ENCODE results near the gene POC1A. TPM values are rescaled to one million over a fixed set of nuclear protein-coding genes. Genes with fewer than 3 reads are reported as not detected.

The POC1A gene
- total RNA-seq, 1 experiment from 2014 or later = 35.0 TPM

DNA sequence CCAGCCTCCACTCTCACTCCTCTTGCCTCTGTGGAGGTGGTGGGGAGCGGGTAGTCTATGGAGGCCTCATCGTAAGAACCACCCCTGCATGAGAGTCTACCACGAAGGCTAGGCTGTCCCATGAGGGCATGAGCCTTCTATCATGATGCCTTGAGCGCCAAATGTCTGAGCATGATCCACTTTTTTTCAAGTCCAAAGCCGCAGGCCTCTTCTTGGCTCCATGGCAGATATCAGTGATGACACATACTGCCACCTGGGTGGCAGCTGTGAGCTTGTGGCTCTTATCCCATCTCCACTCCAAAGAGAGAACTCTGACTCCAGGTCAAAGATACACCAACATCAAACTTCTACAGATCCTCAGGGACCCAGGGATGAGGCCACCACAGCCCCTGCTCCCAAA lies 13.5 kb downstream of the POC1A start:
- H3K4me1 ChIP-seq (replicated peaks; ENCODE audit: insufficient read depth) = no peaks in the 10 kb centered on the region
- no peaks in the 10 kb centered on the region for H3K27me3 ChIP-seq (ENCODE audit: insufficient read depth, low read depth)
- CTCF ChIA-PET = no interaction called here
- no peak overlapping the region for H2AFZ ChIP-seq
- H3K36me3 ChIP-seq (ENCODE audit: low read depth) = no peaks in the 10 kb centered on the region
- no peak overlapping the region for H3K4me3 ChIP-seq
- no peaks in the 10 kb centered on the region for H3F3A ChIP-seq (ENCODE audit: insufficient read depth, low read depth)
- no peak overlapping the region for H3K4me2 ChIP-seq
- TF ChIP-seq, protein P1, sequence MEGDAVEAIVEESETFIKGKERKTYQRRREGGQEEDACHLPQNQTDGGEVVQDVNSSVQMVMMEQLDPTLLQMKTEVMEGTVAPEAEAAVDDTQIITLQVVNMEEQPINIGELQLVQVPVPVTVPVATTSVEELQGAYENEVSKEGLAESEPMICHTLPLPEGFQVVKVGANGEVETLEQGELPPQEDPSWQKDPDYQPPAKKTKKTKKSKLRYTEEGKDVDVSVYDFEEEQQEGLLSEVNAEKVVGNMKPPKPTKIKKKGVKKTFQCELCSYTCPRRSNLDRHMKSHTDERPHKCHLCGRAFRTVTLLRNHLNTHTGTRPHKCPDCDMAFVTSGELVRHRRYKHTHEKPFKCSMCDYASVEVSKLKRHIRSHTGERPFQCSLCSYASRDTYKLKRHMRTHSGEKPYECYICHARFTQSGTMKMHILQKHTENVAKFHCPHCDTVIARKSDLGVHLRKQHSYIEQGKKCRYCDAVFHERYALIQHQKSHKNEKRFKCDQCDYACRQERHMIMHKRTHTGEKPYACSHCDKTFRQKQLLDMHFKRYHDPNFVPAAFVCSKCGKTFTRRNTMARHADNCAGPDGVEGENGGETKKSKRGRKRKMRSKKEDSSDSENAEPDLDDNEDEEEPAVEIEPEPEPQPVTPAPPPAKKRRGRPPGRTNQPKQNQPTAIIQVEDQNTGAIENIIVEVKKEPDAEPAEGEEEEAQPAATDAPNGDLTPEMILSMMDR (conservative IDR thresholded peaks at IDR 0.05) = no peak
- no peak for TF ChIP-seq EZH2 (IDR thresholded peaks at IDR 0.05; ENCODE audit: low read depth)
- H3K27ac ChIP-seq = no peak overlapping the region
- no peaks in the 10 kb centered on the region for H3K9me2 ChIP-seq (ENCODE audit: insufficient read depth)
- intact Hi-C loops (cut with micrococcal nuclease; ENCODE audit: unreplicated experiment) = no loop called here
- no peaks in the 10 kb centered on the region for H4K20me1 ChIP-seq (ENCODE audit: insufficient read depth)
- no peaks in the 10 kb centered on the region for H3K9me3 ChIP-seq (ENCODE audit: insufficient read depth, low read depth)
- POLR2A ChIA-PET (ENCODE audit: unreplicated experiment) = interaction anchor here (0.6 kb wide), 1 partner anchor 134 kb away, joined by 7 read pairs; no protein-coding TSS in a partner anchor
- no peak for DNase-seq
- no peaks in the 10 kb centered on the region for H3K79me2 ChIP-seq (ENCODE audit: low read depth)
- no TSS peak for BruUV-seq (replicated peaks)

DNA sequence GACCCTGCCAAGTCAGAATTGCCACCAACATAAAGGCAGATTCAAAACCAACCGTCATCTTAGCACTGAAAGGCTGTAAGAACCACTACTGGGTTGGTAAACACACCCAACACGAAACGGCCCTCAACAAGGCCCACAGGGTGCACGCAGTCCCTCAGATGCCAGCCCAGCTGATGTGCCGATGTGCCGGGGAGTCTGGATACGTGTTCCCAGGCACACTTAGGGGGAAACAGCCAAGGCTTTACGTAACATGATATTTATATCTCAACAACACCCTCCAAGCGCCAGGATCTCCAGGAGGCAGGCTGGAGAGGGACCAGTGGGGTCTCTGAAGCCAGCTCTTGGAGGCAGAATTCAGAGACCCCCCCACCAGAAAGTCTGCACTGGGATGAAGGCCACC lies 14.2 kb downstream of the POC1A start:
- Histone ChIP-seq H3K9me3 (ENCODE audit: insufficient read depth, low read depth) (no peaks in the 10 kb centered on the region), H3K36me3 (ENCODE audit: low read depth) (no peaks in the 10 kb centered on the region), H3K27me3 (ENCODE audit: insufficient read depth, low read depth) (no peaks in the 10 kb centered on the region), H3K9me2 (ENCODE audit: insufficient read depth) (no peaks in the 10 kb centered on the region), H2AFZ (no peak overlapping the region), H4K20me1 (ENCODE audit: insufficient read depth) (no peaks in the 10 kb centered on the region), H3K27ac (no peak overlapping the region), H3K4me1 (replicated peaks; ENCODE audit: insufficient read depth) (no peaks in the 10 kb centered on the region), H3F3A (ENCODE audit: insufficient read depth, low read depth) (no peaks in the 10 kb centered on the region), H3K4me3 (no peak overlapping the region), H3K4me2 (no peak overlapping the region), H3K79me2 (ENCODE audit: low read depth) (no peaks in the 10 kb centered on the region)
- no peak for DNase-seq
- CTCF ChIA-PET = no interaction called here
- TF ChIP-seq EZH2 (IDR thresholded peaks at IDR 0.05; ENCODE audit: low read depth) = no peak
- TF ChIP-seq, protein P1 (conservative IDR thresholded peaks at IDR 0.05) = no peak
- intact Hi-C loops (cut with micrococcal nuclease; ENCODE audit: unreplicated experiment) = no loop called here
- BruUV-seq (replicated peaks) = no TSS peak
- POLR2A ChIA-PET (ENCODE audit: unreplicated experiment) = no interaction called here

- Histone ChIP-seq H3K9me3 (ENCODE audit: insufficient read depth, low read depth) (no peaks in the 10 kb centered on the region), H3K4me2 (no peak overlapping the region), H3F3A (ENCODE audit: insufficient read depth, low read depth) (no peaks in the 10 kb centered on the region), H3K4me3 (no peak overlapping the region), H3K36me3 (ENCODE audit: low read depth) (no peaks in the 10 kb centered on the region), H3K27me3 (ENCODE audit: insufficient read depth, low read depth) (no peaks in the 10 kb centered on the region), H4K20me1 (ENCODE audit: insufficient read depth) (no peaks in the 10 kb centered on the region), H3K9me2 (ENCODE audit: insufficient read depth) (no peaks in the 10 kb centered on the region), H2AFZ (no peak overlapping the region), H3K79me2 (ENCODE audit: low read depth) (no peaks in the 10 kb centered on the region), H3K4me1 (replicated peaks; ENCODE audit: insufficient read depth) (no peaks in the 10 kb centered on the region), H3K27ac (no peak overlapping the region)
- CTCF ChIA-PET = no interaction called here
- intact Hi-C loops (cut with micrococcal nuclease; ENCODE audit: unreplicated experiment) = no loop called here
- POLR2A ChIA-PET (ENCODE audit: unreplicated experiment) = no interaction called here
- no peak for DNase-seq
- BruUV-seq (replicated peaks) = no TSS peak
- TF ChIP-seq EZH2 (IDR thresholded peaks at IDR 0.05; ENCODE audit: low read depth) = no peak
- TF ChIP-seq, protein P1 (conservative IDR thresholded peaks at IDR 0.05) = no peak
Observed at GRCh38 chr3:52137311-52137710, 16.9 kb downstream of the POC1A start.

All from PC-9 (cell line).